ENCODE measurements around the gene CBLB. TPM values are rescaled to one million over a fixed set of nuclear protein-coding genes. Genes with fewer than 3 reads are reported as not detected.

The CBLB gene
- total RNA-seq, 1 donor from 2014 or later: 29.7 TPM

DNA sequence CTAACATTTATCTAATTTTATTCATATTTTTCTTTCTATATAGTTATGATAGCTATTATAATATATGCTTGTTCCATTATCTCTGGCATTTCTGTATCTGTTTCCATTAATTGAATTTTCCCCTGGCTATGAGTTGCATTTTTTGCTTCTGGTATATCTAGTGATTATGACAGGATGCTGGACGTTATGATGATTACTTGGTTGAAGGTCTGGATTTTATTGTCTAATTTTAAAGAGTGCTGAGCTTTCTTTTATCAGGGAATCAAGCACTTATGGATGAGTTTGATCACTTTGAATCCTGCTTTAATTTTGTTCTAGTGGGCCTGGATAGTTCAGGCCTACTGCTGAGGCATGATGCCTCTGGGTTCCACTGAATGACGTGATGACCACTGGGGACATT lies 229.7 kb downstream of the CBLB start:
- no peaks in the 10 kb centered on the region for H3K9me3 ChIP-seq
- ATAC-seq (no peak), DNase-seq (no peak)
- no peaks in the 10 kb centered on the region for H3K4me1 ChIP-seq
- no peaks in the 10 kb centered on the region for H3K36me3 ChIP-seq
- no peaks in the 10 kb centered on the region for H3K27me3 ChIP-seq (ENCODE audit: low read depth)
- no peak overlapping the region for H3K27ac ChIP-seq
- intact Hi-C loops (cut with DNase I): no loop called here
- no peak overlapping the region for H3K4me3 ChIP-seq
- TF ChIP-seq, protein P1, sequence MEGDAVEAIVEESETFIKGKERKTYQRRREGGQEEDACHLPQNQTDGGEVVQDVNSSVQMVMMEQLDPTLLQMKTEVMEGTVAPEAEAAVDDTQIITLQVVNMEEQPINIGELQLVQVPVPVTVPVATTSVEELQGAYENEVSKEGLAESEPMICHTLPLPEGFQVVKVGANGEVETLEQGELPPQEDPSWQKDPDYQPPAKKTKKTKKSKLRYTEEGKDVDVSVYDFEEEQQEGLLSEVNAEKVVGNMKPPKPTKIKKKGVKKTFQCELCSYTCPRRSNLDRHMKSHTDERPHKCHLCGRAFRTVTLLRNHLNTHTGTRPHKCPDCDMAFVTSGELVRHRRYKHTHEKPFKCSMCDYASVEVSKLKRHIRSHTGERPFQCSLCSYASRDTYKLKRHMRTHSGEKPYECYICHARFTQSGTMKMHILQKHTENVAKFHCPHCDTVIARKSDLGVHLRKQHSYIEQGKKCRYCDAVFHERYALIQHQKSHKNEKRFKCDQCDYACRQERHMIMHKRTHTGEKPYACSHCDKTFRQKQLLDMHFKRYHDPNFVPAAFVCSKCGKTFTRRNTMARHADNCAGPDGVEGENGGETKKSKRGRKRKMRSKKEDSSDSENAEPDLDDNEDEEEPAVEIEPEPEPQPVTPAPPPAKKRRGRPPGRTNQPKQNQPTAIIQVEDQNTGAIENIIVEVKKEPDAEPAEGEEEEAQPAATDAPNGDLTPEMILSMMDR (IDR thresholded peaks at IDR 0.05): no peak

DNA sequence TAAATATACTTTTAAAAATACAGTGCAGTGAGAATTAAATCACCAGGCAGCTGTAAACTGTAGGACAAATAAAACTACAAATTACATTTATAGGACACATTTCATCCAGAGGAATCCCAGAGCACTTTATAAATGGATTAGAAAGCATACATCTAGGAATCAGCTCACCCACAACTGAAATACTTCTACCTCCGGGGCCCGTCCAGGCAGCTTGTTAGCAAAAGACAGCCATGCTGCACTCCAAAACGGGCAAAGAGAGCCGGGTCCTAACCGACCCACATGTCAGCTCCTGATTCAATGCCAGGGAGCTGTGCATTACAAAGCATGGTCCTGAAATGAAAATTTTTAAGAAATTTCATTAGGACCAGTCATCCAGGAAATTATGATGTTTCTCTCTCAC lies 234.1 kb downstream of the CBLB start:
- no peak for ATAC-seq
- Histone ChIP-seq H3K4me3 (no peak overlapping the region), H3K36me3 (no peaks in the 10 kb centered on the region), H3K27ac (no peak overlapping the region), H3K4me1 (no peaks in the 10 kb centered on the region), H3K9me3 (no peaks in the 10 kb centered on the region), H3K27me3 (ENCODE audit: low read depth) (no peaks in the 10 kb centered on the region)
- TF ChIP-seq, protein P1 (IDR thresholded peaks at IDR 0.05): no peak
- no peak for DNase-seq
- intact Hi-C loops (cut with DNase I): no loop called here

DNA sequence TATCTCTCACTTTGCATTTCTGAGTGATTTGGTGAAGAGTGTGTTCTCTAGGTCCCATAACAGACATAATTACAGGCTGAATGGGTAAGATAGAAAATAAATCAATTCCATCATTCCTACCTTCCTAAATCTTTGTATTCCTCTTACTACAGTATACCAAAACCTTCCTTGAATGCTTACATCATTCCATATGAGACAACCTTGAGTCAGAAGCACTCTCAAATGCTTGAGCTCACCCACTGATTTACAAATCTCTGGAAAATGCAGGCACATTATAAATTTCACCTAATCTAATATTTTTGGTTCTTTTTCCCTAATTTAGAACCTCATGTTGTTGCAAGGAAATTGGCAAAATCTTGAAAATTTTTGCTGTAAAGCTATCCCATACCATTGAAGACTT lies 239.1 kb downstream of the CBLB start:
- Histone ChIP-seq H3K36me3 (no peaks in the 10 kb centered on the region), H3K9me3 (no peaks in the 10 kb centered on the region), H3K27ac (no peak overlapping the region), H3K4me1 (no peaks in the 10 kb centered on the region), H3K4me3 (no peak overlapping the region), H3K27me3 (ENCODE audit: low read depth) (no peaks in the 10 kb centered on the region)
- TF ChIP-seq, protein P1 (IDR thresholded peaks at IDR 0.05): no peak
- intact Hi-C loops (cut with DNase I): no loop called here
- ATAC-seq (no peak), DNase-seq (no peak)

DNA sequence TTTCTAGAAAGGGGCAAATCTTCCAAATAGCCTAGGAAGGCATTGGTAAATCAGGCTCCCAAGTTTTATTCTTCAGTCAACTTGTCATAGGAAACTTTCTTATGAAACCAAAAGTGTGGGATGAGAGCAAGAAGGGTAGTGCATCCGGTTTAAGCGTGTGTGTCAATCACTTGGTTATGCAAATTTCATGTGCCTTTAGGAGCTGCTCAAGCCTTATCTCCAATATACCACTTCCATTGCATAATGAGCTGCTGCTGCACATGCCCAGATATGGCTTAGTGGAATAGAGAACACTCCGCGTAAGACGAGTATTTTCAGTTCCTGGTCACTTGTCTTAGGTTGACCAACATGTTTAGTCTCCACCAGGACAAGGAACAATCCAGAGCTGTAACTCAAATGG lies 242.1 kb downstream of the CBLB start:
- H3K27me3 ChIP-seq (ENCODE audit: low read depth): no peaks in the 10 kb centered on the region
- H3K36me3 ChIP-seq: no peaks in the 10 kb centered on the region
- H3K9me3 ChIP-seq: no peaks in the 10 kb centered on the region
- H3K27ac ChIP-seq: no peak overlapping the region
- ATAC-seq (peak in 1 of 2 donors; percentile 32), DNase-seq (no peak)
- intact Hi-C loops (cut with DNase I): no loop called here
- no peak overlapping the region for H3K4me3 ChIP-seq
- H3K4me1 ChIP-seq: no peaks in the 10 kb centered on the region
- TF ChIP-seq, protein P1 (IDR thresholded peaks at IDR 0.05): no peak

DNA sequence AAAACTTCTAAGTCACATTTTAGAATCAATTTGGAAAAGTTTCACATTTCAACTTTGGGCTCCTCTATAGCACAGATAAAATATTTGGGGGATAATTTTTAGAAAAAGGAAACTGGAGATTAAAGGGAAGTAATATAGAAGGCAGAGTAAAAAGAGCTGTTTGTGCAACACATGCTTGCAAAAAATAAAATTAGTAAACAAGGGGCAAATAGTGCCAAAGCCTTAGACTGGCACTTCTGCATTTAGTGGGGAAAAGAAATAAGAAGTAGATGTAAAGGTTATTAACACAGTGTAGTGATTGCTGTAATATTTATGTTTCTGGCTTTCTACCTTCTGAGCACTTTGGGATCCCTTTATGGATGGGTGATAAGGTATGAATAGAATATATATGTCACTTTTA lies 246.6 kb downstream of the CBLB start:
- intact Hi-C loops (cut with DNase I): no loop called here
- Histone ChIP-seq H3K27ac (no peak overlapping the region), H3K9me3 (no peaks in the 10 kb centered on the region), H3K4me1 (no peaks in the 10 kb centered on the region), H3K4me3 (no peak overlapping the region), H3K27me3 (ENCODE audit: low read depth) (no peaks in the 10 kb centered on the region), H3K36me3 (no peaks in the 10 kb centered on the region)
- no peak for ATAC-seq
- TF ChIP-seq, protein P1 (IDR thresholded peaks at IDR 0.05): no peak
- DNase-seq: no peak

DNA sequence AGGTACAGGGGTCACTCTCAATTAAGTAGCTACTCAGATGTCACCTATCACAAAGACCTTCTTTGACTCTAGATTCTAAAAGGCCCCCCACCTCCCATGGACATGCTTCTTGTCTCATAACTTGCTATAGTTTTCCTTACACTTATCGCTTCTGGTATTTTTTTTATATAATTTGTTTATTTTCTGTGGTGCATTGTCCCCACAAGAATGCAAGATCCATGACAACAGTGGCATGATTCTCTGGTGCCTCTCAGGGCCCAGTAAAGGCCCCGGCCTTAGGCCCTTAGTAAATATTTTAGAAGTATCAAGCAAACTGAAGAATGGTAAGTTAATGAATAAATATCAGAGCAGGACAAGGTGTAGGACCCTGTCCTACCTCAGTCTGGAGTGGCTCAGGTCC lies 248.6 kb downstream of the CBLB start:
- TF ChIP-seq, protein P1 (IDR thresholded peaks at IDR 0.05): no peak
- Histone ChIP-seq H3K9me3 (no peaks in the 10 kb centered on the region), H3K27me3 (ENCODE audit: low read depth) (no peaks in the 10 kb centered on the region), H3K4me3 (no peak overlapping the region), H3K36me3 (no peaks in the 10 kb centered on the region), H3K4me1 (no peaks in the 10 kb centered on the region), H3K27ac (no peak overlapping the region)
- intact Hi-C loops (cut with DNase I): no loop called here
- ATAC-seq (no peak), DNase-seq (no peak)

All from lower lobe of right lung (tissue), 2 donors.